A549 (cell line): Measurements from ENCODE around the gene TBC1D10B. TPM values are rescaled to one million over a fixed set of nuclear protein-coding genes. Genes with fewer than 3 reads are reported as not detected.
A peak's percentile ranks its signal among the peaks of the same experiment; 100 is the strongest.
"Not testable (repeated sequence)": the region's sequence is repeated elsewhere in the genome, so short reads cannot be mapped to it uniquely, and the experiment has no call there.

Experiments
- ATAC-seq, 2 experiments: fragments of 200-7000 bp in 1 of 2; fragments of >200 bp in 1 of 2; cut with Nextera tagmentation in 1 of 2; cut with Tn5 transposase in 1 of 2; 3 replicates each; pipeline versions ENCODE4 v1.8.0 to v1.9.1; 2018 to 2020; ENCODE audit warnings: mild to moderate bottlenecking in 1 of 2, moderate library complexity in 1 of 2
- CTCF ChIA-PET: fragments of 300-600 bp; sonication (Branson Sonifier 250); formaldehyde crosslinking; extraction: SDS; loops from one replicate; lab custom pipeline; 2021; ENCODE audit warnings: antibody characterized with exemption, inconsistent platforms; lab: Yijun Ruan, JAX
- POLR2A ChIA-PET: fragments of 350-600 bp; formaldehyde crosslinking; extraction: SDS; loops from one replicate; lab custom pipeline; 2021; ENCODE audit warnings: antibody characterized with exemption, inconsistent platforms; lab: Yijun Ruan, JAX
- DNase-seq, 2 experiments: peaks; one replicate each; pipeline versions ENCODE4 v3.0.0 to v3.0.0-alpha.2; 2011 to 2016; ENCODE audit warnings: low read depth in 1 of 2, low spot score in 1 of 2
- FAIRE-seq: peaks from 2 replicates; lab custom pipeline; 2011; peaks lifted over from hg19 to GRCh38; lab: Jason Lieb, UNC
- H3K27ac ChIP-seq, 2 experiments: fragments of >200 bp; sonication (Bioruptor Twin); formaldehyde crosslinking; 3 replicates each; pipeline ENCODE4 v1.5.1; 2016 to 2017
- H3K4me1 ChIP-seq: fragments of >200 bp; sonication (Bioruptor Twin); formaldehyde crosslinking; 3 replicates; pipeline ENCODE4 v1.6.1; 2016
- H3K4me2 ChIP-seq: fragments of >200 bp; sonication (Bioruptor Twin); formaldehyde crosslinking; 3 replicates; pipeline ENCODE4 v1.6.1; 2016
- H3K4me3 ChIP-seq: fragments of >200 bp; sonication (Bioruptor Twin); formaldehyde crosslinking; 3 replicates; pipeline ENCODE4 v1.5.1; 2016
- H3K9me3 ChIP-seq: fragments of >200 bp; sonication (Bioruptor Twin); formaldehyde crosslinking; 3 replicates; pipeline ENCODE4 v1.6.1; 2016
- CBX8 ChIP-seq: fragments of 200-600 bp; sonication (generic); IDR thresholded peaks from 2 replicates; pipeline ENCODE4 v1.6.1; 2016
- EHF ChIP-seq: fragments of 250-450 bp; sonication (Bioruptor Pico); IDR thresholded peaks from 2 replicates; pipeline ENCODE4 v1.5.0; 2020; ENCODE audit warnings: mild to moderate bottlenecking
- EHMT2 ChIP-seq: fragments of 200-600 bp; sonication (generic); IDR thresholded peaks from 2 replicates; pipeline ENCODE4 v1.6.1; 2016; ENCODE audit warnings: antibody characterized with exemption, low read depth, mild to moderate bottlenecking, moderate library complexity
- HEYL ChIP-seq: fragments of 250-450 bp; sonication (Bioruptor Pico); IDR thresholded peaks from 2 replicates; pipeline ENCODE4 v1.8.0; 2021; ENCODE audit warnings: mild to moderate bottlenecking, moderate library complexity
- HOXA7 ChIP-seq: fragments of 250-450 bp; sonication (Bioruptor Pico); IDR thresholded peaks from 2 replicates; pipeline ENCODE4 v1.5.0; 2020; ENCODE audit warnings: mild to moderate bottlenecking, moderate library complexity
- HOXB13 ChIP-seq: fragments of 250-450 bp; sonication (Bioruptor Pico); IDR thresholded peaks from 2 replicates; pipeline ENCODE4 v1.5.0; 2020; ENCODE audit warnings: low read depth, mild to moderate bottlenecking, moderate library complexity
- JUN ChIP-seq, 2 experiments: fragments of >200 bp; sonication (Bioruptor Twin); formaldehyde crosslinking; IDR thresholded peaks; 2 replicates in 1 of 2; 3 replicates in 1 of 2; pipeline ENCODE4 v1.6.1; 2016 to 2017
- NFE2L2 ChIP-seq: fragments of 150-350 bp; conservative IDR thresholded peaks from 2 replicates; pipeline ENCODE4 v1.6.1; 2014; ENCODE audit warnings: low read length
- RARB ChIP-seq: fragments of 250-450 bp; sonication (Bioruptor Pico); IDR thresholded peaks from 2 replicates; pipeline ENCODE4 v1.8.0; 2021; ENCODE audit warnings: mild to moderate bottlenecking, moderate library complexity
- WGBS: methylation state at CpG from one replicate; pipeline ENCODE4 v1.1.6; 2017; ENCODE audit errors: missing lambda C conversion rate; 5-methylcytosine and 5-hydroxymethylcytosine counted together
- polyA plus RNA-seq, 4 experiments: library from polyadenylated mRNA; depleted of rRNA in 3 of 4; stranded (reverse); fragments of >200 nt; fragmentation: RNase III in 1 of 4; extraction: RNeasy Plus Mini Kit Qiagen cat#74134 plus additional on column Dnase treatment in 1 of 4; gene quantifications; 2 replicates in 3 of 4; 3 replicates in 1 of 4; pipeline ENCODE4 v1.2.3, GENCODE V29; 2011 to 2017
- TF ChIP-seq, protein P1 (sequence below): fragments of 200-600 bp; sonication (generic); IDR thresholded peaks from 2 replicates; pipeline ENCODE4 v1.6.1; 2016; ENCODE audit warnings: antibody characterized with exemption, mild to moderate bottlenecking, moderate library complexity

TBC1D10B gene
- polyA plus RNA-seq, 2 of the 4 experiments (the other 2 are of a cell fraction): 10.9 to 23.2 TPM

DNA sequence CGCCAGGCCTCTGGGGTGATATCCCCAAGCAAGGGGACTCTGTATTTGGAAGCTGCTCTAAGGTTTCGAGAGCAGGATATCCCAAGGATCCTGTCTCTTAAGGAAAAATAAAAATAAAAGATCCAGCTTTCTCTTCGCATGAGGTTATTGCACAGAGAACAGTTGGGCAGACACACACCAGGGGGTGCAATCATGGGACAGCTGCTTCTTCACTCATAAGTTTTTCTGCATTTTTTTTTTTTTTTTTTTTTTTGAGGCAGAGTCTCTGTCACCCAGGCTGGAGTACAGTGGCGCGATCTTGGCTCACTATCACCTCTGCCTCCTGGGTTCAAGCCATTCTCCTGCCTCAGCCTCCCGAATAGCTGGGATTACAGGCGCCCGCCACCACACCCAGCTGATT is 28.3 kb downstream of the TBC1D10B start:
- H3K4me3 ChIP-seq, FAIRE-seq, POLR2A ChIA-PET, H3K27ac ChIP-seq, DNase-seq, H3K9me3 ChIP-seq, H3K4me2 ChIP-seq, H3K4me1 ChIP-seq: not testable (repeated sequence)
- peak; percentile 16 to 45; a peak in 3 of 6 replicates for ATAC-seq
- 89% methylated on average over 8 of the region's 8 CpGs for WGBS
- CTCF ChIA-PET: interaction anchor here (0.8 to 0.9 kb wide), 3 partner anchors 9 to 67 kb away, joined by 3 to 5 read pairs (median 3); no protein-coding TSS in a partner anchor

DNA sequence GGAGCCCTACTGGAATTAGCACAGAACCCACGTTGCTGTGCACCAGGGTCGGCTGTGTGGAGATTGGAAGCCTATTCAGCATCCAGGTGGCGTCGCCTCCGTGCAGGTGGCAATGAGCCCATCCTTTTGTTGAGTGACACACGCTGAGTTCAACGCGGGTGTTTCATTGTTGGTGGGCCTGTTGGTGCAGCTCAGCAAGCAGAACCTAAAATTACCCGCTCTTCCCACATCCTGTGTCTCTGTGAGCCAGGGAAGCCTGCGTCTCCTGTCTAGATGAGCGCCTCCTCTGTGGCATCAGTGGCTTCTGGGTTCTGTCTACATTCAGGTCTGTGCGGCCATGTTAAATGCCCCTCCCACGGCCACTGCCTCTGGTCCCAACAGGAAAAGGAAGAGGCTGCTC is 29.7 kb downstream of the TBC1D10B start:
- Histone ChIP-seq H3K27ac (no peak overlapping the region), H3K4me2 (no peak overlapping the region), H3K4me3 (no peak overlapping the region), H3K9me3 (no peaks in the 10 kb centered on the region)
- no peak for DNase-seq
- ATAC-seq: no peak
- no peak for TF ChIP-seq HOXB13 (CRISPR knock-in tag)
- no peak for TF ChIP-seq CBX8
- TF ChIP-seq EHMT2: no peak
- no peak for TF ChIP-seq EHF (CRISPR knock-in tag)
- TF ChIP-seq, protein P1, sequence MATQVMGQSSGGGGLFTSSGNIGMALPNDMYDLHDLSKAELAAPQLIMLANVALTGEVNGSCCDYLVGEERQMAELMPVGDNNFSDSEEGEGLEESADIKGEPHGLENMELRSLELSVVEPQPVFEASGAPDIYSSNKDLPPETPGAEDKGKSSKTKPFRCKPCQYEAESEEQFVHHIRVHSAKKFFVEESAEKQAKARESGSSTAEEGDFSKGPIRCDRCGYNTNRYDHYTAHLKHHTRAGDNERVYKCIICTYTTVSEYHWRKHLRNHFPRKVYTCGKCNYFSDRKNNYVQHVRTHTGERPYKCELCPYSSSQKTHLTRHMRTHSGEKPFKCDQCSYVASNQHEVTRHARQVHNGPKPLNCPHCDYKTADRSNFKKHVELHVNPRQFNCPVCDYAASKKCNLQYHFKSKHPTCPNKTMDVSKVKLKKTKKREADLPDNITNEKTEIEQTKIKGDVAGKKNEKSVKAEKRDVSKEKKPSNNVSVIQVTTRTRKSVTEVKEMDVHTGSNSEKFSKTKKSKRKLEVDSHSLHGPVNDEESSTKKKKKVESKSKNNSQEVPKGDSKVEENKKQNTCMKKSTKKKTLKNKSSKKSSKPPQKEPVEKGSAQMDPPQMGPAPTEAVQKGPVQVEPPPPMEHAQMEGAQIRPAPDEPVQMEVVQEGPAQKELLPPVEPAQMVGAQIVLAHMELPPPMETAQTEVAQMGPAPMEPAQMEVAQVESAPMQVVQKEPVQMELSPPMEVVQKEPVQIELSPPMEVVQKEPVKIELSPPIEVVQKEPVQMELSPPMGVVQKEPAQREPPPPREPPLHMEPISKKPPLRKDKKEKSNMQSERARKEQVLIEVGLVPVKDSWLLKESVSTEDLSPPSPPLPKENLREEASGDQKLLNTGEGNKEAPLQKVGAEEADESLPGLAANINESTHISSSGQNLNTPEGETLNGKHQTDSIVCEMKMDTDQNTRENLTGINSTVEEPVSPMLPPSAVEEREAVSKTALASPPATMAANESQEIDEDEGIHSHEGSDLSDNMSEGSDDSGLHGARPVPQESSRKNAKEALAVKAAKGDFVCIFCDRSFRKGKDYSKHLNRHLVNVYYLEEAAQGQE: no peak
- TF ChIP-seq JUN (IDR thresholded peaks at IDR 0.05): no peak
- TF ChIP-seq HEYL (CRISPR knock-in tag): no peak
- no peak for TF ChIP-seq HOXA7 (CRISPR knock-in tag)
- no peak for TF ChIP-seq RARB (CRISPR knock-in tag)
- no peak for TF ChIP-seq NFE2L2
- TF ChIP-seq, all 56 proteins: peak for 0
- FAIRE-seq: no peak
- 90% methylated on average over 13 of the region's 13 CpGs for WGBS
- CTCF ChIA-PET: interaction anchor here (0.6 kb wide), 1 partner anchor 274 kb away, joined by 3 read pairs; no protein-coding TSS in a partner anchor
- POLR2A ChIA-PET: no interaction called here
- peaks cover 6% of the 10 kb centered on the region; the same call in 1 of the 3 replicates for H3K4me1 ChIP-seq

DNA sequence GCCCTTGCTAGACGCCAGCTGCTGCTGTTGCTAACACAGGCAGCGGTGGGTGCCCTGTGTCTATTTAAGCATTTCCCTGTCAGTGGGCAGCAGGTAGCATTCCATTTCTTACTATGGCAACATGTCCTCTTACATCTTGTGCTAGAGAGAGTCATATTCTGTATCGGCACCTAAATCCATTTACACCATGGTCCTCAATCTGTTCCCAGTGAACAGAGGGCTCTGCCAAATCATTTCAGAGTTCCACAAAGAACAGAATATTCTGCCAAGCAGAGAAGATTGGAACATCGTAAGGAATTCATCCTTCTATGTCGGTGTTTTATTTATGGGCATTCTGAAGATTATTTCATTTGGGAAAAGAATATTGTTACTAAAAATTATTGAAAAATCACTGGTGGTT is 31.6 kb downstream of the TBC1D10B start:
- H3K4me2 ChIP-seq, H3K4me1 ChIP-seq, DNase-seq, CTCF ChIA-PET, FAIRE-seq, H3K27ac ChIP-seq, ATAC-seq, H3K4me3 ChIP-seq, H3K9me3 ChIP-seq, POLR2A ChIA-PET: not testable (repeated sequence)
- WGBS: 81% methylated on average over 5 of the region's 5 CpGs

DNA sequence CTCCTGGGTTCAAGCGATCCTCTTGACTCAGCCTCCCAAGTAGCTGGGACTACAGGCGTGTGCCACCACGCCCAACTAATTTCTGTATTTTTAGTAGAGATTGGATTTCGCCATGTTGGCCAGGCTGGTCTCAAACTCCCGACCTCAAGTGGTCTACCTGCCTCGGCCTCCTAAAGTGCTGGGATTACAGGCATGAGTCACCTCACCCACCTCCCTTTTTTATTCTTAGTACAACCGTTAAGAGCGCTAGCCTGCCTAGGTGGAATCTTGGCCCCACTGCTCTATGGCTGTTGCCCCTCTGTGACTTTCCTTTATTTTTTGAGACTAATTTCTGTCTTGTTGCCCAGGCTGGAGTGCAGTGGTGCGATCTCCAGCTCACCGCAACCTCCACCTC is 32.3 kb downstream of the TBC1D10B start:
- CTCF ChIA-PET, H3K9me3 ChIP-seq, ATAC-seq, H3K27ac ChIP-seq, FAIRE-seq, DNase-seq, H3K4me1 ChIP-seq, H3K4me3 ChIP-seq, POLR2A ChIA-PET, H3K4me2 ChIP-seq: not testable (repeated sequence)
- 94% methylated on average over 10 of the region's 10 CpGs for WGBS
